OCI-LY1 (cell line): ENCODE results near the gene B3GALT5.

Experiments used
- H2AFZ ChIP-seq: fragments of 200-600 bp; sonication (generic), shearing (Covaris generic); 2 replicates; pipeline ENCODE4 v1.6.0; 2014; ENCODE audit warnings: antibody characterized with exemption, mild to moderate bottlenecking, low read length
- H3F3A ChIP-seq: fragments of 200-600 bp; sonication (generic), shearing (Covaris generic); 2 replicates; pipeline ENCODE4 v1.6.0; 2014; ENCODE audit warnings: mild to moderate bottlenecking, antibody characterized with exemption, low read length, moderate library complexity; ENCODE audit not compliant: insufficient read depth
- H3K27ac ChIP-seq: fragments of 200-600 bp; sonication (generic); 2 replicates; pipeline ENCODE4 v1.5.1; 2014; ENCODE audit warnings: low read length, mixed run types, mild to moderate bottlenecking, low read depth; ENCODE audit not compliant: poor library complexity, severe bottlenecking
- H3K27me3 ChIP-seq: fragments of 200-600 bp; sonication (generic); 2 replicates; pipeline ENCODE4 v1.6.0; 2014; ENCODE audit warnings: antibody characterized with exemption, mild to moderate bottlenecking, low read length, moderate library complexity; ENCODE audit not compliant: insufficient read depth
- H3K36me3 ChIP-seq: fragments of 200-600 bp; sonication (generic); 2 replicates; pipeline ENCODE4 v1.6.1; 2014; ENCODE audit warnings: mild to moderate bottlenecking, antibody characterized with exemption, low read length, moderate library complexity, mixed read lengths; ENCODE audit not compliant: insufficient read depth
- H3K4me1 ChIP-seq: fragments of 200-600 bp; sonication (generic); 2 replicates; pipeline ENCODE4 v1.5.1; 2014; ENCODE audit warnings: mild to moderate bottlenecking, low read length, moderate library complexity; ENCODE audit not compliant: insufficient read depth, severe bottlenecking
- H3K4me2 ChIP-seq: fragments of 200-600 bp; sonication (generic), shearing (Covaris generic); 2 replicates; pipeline ENCODE4 v1.6.1; 2014; ENCODE audit warnings: low read length
- H3K4me3 ChIP-seq: fragments of 200-600 bp; sonication (generic); 2 replicates; pipeline ENCODE4 v1.5.1; 2014; ENCODE audit warnings: low read length, low read depth, mild to moderate bottlenecking, mixed read lengths; ENCODE audit not compliant: poor library complexity, severe bottlenecking
- H3K79me2 ChIP-seq: fragments of 200-600 bp; shearing (Covaris generic); 2 replicates; pipeline ENCODE4 v1.6.1; 2016; ENCODE audit warnings: mixed run types, low read length, mixed read lengths; ENCODE audit not compliant: insufficient read depth
- H3K9ac ChIP-seq: fragments of 200-600 bp; sonication (generic), shearing (Covaris generic); 2 replicates; pipeline ENCODE4 v1.6.1; 2014; ENCODE audit warnings: mild to moderate bottlenecking, low read length, mixed read lengths
- H3K9me2 ChIP-seq: fragments of 200-600 bp; sonication (generic), shearing (Covaris generic); 2 replicates; pipeline ENCODE4 v1.6.1; 2014; ENCODE audit warnings: low read depth, mild to moderate bottlenecking, low read length, mixed read lengths
- H3K9me3 ChIP-seq: fragments of 200-600 bp; shearing (Covaris generic); 2 replicates; pipeline ENCODE4 v1.6.1; 2014; ENCODE audit warnings: low read length, mixed read lengths
- H4K20me1 ChIP-seq: fragments of 200-600 bp; sonication (generic), shearing (Covaris generic); 2 replicates; pipeline ENCODE4 v1.6.0; 2016; ENCODE audit warnings: mild to moderate bottlenecking, low read length; ENCODE audit not compliant: insufficient read depth
- CTCF ChIP-seq: fragments of 200-600 bp; sonication (generic), shearing (Covaris generic); IDR thresholded peaks from 2 replicates; pipeline ENCODE4 v1.5.1; 2017; ENCODE audit warnings: mild to moderate bottlenecking, antibody characterized with exemption, low read length, moderate library complexity, mixed read lengths
- EZH2 ChIP-seq: fragments of 200-600 bp; sonication (generic), shearing (Covaris generic); IDR thresholded peaks from 2 replicates; pipeline ENCODE4 v1.8.0; 2017; ENCODE audit warnings: borderline replicate concordance, mixed run types, mild to moderate bottlenecking, antibody characterized with exemption, low read length, moderate library complexity, mixed read lengths

B3GALT5 gene

GRCh38 chr21:39645331-39645730 lies 32.6 kb downstream of the B3GALT5 start:
- H3K9me2 ChIP-seq = no peaks in the 10 kb centered on the region
- no peak overlapping the region for H3K4me2 ChIP-seq
- H4K20me1 ChIP-seq = no peaks in the 10 kb centered on the region
- H3K27me3 ChIP-seq = no peaks in the 10 kb centered on the region; the same call in 1 of the 2 replicates
- H3F3A ChIP-seq = no peaks in the 10 kb centered on the region
- H2AFZ ChIP-seq = no peak overlapping the region
- H3K27ac ChIP-seq = no peak overlapping the region
- no peaks in the 10 kb centered on the region for H3K36me3 ChIP-seq
- no peak for TF ChIP-seq EZH2
- no peak for TF ChIP-seq CTCF
- no peaks in the 10 kb centered on the region for H3K79me2 ChIP-seq
- no peaks in the 10 kb centered on the region for H3K4me1 ChIP-seq
- H3K9ac ChIP-seq = no peak overlapping the region
- no peaks in the 10 kb centered on the region for H3K9me3 ChIP-seq
- no peak overlapping the region for H3K4me3 ChIP-seq

- TF ChIP-seq EZH2 (no peak), CTCF (no peak)
- Histone ChIP-seq H3F3A (no peaks in the 10 kb centered on the region), H3K4me1 (no peaks in the 10 kb centered on the region), H3K27me3 (no peaks in the 10 kb centered on the region), H2AFZ (no peak overlapping the region), H3K9ac (no peak overlapping the region), H3K36me3 (no peaks in the 10 kb centered on the region), H3K9me3 (no peaks in the 10 kb centered on the region), H3K9me2 (no peaks in the 10 kb centered on the region), H3K4me2 (no peak overlapping the region), H3K4me3 (no peak overlapping the region), H3K79me2 (no peaks in the 10 kb centered on the region), H4K20me1 (no peaks in the 10 kb centered on the region), H3K27ac (no peak overlapping the region)
Observed at GRCh38 chr21:39647476-39647875, 34.7 kb downstream of the B3GALT5 start.

- H3K9me3 ChIP-seq = no peaks in the 10 kb centered on the region; the same call in 1 of the 2 replicates
- no peaks in the 10 kb centered on the region for H3K36me3 ChIP-seq
- no peak overlapping the region for H3K9ac ChIP-seq
- no peak overlapping the region for H3K27ac ChIP-seq
- no peak for TF ChIP-seq CTCF
- TF ChIP-seq EZH2 = no peak
- H2AFZ ChIP-seq = no peak overlapping the region
- no peaks in the 10 kb centered on the region for H4K20me1 ChIP-seq
- H3K9me2 ChIP-seq = no peaks in the 10 kb centered on the region
- H3K4me2 ChIP-seq = no peak overlapping the region
- H3K4me1 ChIP-seq = no peaks in the 10 kb centered on the region
- H3K79me2 ChIP-seq = no peaks in the 10 kb centered on the region
- H3K4me3 ChIP-seq = no peak overlapping the region
- H3F3A ChIP-seq = no peaks in the 10 kb centered on the region
- no peaks in the 10 kb centered on the region for H3K27me3 ChIP-seq
Observed at GRCh38 chr21:39648879-39649278, 36.1 kb downstream of the B3GALT5 start.
